ENCODE measurements around the gene UBE4B.

UBE4B gene

GRCh38 chr1:10160173-10160572, 127.4 kb downstream of the UBE4B start:
- no peak for DNase-seq (ENCODE audit: extremely low spot score)
- ChIA-PET CTCF (no interaction called here), POLR2A (interaction anchor here (1.1 to 1.6 kb wide), 2 partner anchors 214 to 217 kb away, joined by 3 to 6 read pairs; partner anchors contain the start of genes LZIC and NMNAT1)
- TF ChIP-seq FOXK2 (IDR thresholded peaks at IDR 0.05) (no peak), ELF4 (IDR thresholded peaks at IDR 0.05) (no peak), NFRKB (IDR thresholded peaks at IDR 0.05) (no peak), HDGF (IDR thresholded peaks at IDR 0.05; ENCODE audit: borderline replicate concordance) (no peak), FOXA1 (IDR thresholded peaks at IDR 0.05) (no peak), ARNT (IDR thresholded peaks at IDR 0.05) (no peak), BHLHE40 (IDR thresholded peaks at IDR 0.05; ENCODE audit: borderline replicate concordance) (no peak), PKNOX1 (IDR thresholded peaks at IDR 0.05) (no peak), ZNF384 (IDR thresholded peaks at IDR 0.05) (no peak), TARDBP (IDR thresholded peaks at IDR 0.05) (no peak), CTBP1 (IDR thresholded peaks at IDR 0.05; ENCODE audit: borderline replicate concordance) (no peak), LEF1 (IDR thresholded peaks at IDR 0.05; ENCODE audit: borderline replicate concordance) (no peak), SUZ12 (IDR thresholded peaks at IDR 0.05) (no peak), FOXM1 (IDR thresholded peaks at IDR 0.05; ENCODE audit: borderline replicate concordance) (no peak), L3MBTL2 (conservative IDR thresholded peaks at IDR 0.05) (no peak), SP1 (IDR thresholded peaks at IDR 0.05) (no peak)

DNA sequence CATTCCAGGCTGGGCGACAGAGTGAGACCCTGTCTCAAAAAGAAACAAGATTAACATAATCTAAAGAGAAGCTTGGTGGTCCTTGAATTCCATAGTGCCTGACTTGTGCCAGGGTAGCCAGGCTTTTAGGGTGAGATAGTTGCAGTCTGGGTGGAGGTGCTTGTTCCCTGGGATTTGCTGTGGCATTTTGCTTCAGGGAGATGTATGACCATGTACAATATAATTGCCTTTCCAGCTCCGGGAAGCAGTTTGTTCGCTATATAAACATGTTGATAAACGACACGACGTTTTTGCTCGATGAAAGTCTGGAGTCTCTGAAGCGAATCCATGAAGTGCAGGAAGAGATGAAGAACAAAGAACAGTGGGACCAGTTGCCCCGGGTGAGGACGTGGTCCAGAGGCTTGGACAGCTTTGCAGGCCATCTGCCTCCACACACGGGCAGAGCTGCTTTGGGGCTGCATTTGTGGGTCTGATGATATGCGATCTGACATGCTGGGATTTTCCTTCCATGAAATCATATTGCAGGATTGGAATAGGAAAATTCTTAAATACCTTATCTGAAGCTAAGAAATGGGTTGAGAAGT, 128.2 kb downstream of the UBE4B start:
- TF ChIP-seq ARNT (IDR thresholded peaks at IDR 0.05) (no peak), BHLHE40 (IDR thresholded peaks at IDR 0.05; ENCODE audit: borderline replicate concordance) (no peak), L3MBTL2 (conservative IDR thresholded peaks at IDR 0.05) (no peak), SP1 (IDR thresholded peaks at IDR 0.05) (no peak), ZNF384 (IDR thresholded peaks at IDR 0.05) (no peak), FOXM1 (IDR thresholded peaks at IDR 0.05; ENCODE audit: borderline replicate concordance) (no peak), FOXA1 (IDR thresholded peaks at IDR 0.05) (no peak), TARDBP (IDR thresholded peaks at IDR 0.05) (no peak), SUZ12 (IDR thresholded peaks at IDR 0.05) (no peak)

GRCh38 chr1:10161541-10162290, 129.0 kb downstream of the UBE4B start:
- CTCF ChIA-PET: interaction anchor here (0.6 kb wide), 1 partner anchor 16 kb away, joined by 3 read pairs; no protein-coding TSS in a partner anchor
- no peak for DNase-seq (ENCODE audit: extremely low spot score)
- TF ChIP-seq NFRKB (IDR thresholded peaks at IDR 0.05) (no peak), PKNOX1 (IDR thresholded peaks at IDR 0.05) (no peak)

More for the DNA sequence above, 128.2 kb downstream of the UBE4B start:
- ChIA-PET CTCF (interaction anchor here (0.6 kb wide), 1 partner anchor 17 kb away, joined by 3 read pairs; no protein-coding TSS in a partner anchor), POLR2A (interaction anchor here (1.6 kb wide), 1 partner anchor 218 kb away, joined by 6 read pairs; the partner anchor contains the start of genes LZIC and NMNAT1)
- no peak for DNase-seq (ENCODE audit: extremely low spot score)

DNA sequence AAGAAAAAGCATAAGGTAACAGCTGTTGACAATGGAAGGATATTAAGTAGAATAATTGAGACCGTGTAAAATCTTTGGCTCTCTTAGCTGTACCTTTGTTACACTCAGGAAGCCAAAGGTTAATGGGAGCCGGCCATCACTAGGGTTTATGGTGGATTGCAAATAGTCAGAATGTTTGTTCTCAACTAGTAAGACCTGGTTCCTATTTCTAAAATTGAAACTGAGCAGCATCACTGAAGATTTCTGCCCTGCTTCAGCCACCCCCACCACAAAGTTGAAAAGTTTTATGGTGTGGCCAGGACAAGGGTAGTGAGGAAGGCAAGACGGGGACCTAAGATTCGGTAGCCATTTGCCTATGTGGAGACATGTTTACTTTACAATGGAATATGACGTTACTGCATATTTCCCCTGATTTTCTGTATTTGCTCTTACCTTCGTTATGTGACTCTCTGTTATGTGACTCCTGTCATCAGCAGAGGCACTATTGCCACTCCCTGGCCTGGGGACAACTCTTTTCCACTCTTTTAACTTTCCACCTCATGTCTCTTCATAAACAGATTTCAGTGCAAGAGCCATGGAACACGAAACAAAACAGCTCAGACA, 136.3 kb downstream of the UBE4B start:
- CTCF ChIA-PET: interaction anchor here (0.6 to 0.7 kb wide), 3 partner anchors 11 to 43 kb away, joined by 3 to 6 read pairs (median 3); no protein-coding TSS in a partner anchor

More at GRCh38 chr1:10161541-10162290, 129.0 kb downstream of the UBE4B start:
- POLR2A ChIA-PET: interaction anchor here (1.6 kb wide), 1 partner anchor 219 kb away, joined by 6 read pairs; the partner anchor contains the start of genes LZIC and NMNAT1

DNA sequence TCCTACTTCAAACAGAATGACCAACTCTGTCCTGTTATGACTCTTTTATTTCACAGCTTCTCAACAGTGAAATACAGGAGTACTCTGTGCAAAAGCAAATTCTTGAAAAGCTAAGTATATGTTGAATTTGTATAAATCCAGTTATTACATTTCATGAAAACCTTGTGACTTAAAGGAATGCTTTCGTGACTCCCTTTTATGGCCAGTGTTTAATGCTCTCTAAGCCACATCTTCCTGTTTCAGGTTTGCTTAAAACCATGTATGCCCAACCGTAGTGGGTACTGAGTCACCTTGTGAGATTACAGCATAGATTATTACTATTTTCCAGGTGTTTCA, 137.4 kb downstream of the UBE4B start:
- DNase-seq (ENCODE audit: extremely low spot score): no peak
- no peak for TF ChIP-seq ARNT (IDR thresholded peaks at IDR 0.05)
- no peak for TF ChIP-seq SUZ12 (IDR thresholded peaks at IDR 0.05)
- no peak for TF ChIP-seq NFRKB (IDR thresholded peaks at IDR 0.05)
- no peak for TF ChIP-seq ELF4 (IDR thresholded peaks at IDR 0.05)
- TF ChIP-seq FOXK2 (IDR thresholded peaks at IDR 0.05): no peak
- no peak for TF ChIP-seq ZNF384 (IDR thresholded peaks at IDR 0.05)
- CTCF ChIA-PET: interaction anchor here (0.6 kb wide), 1 partner anchor 40 kb away, joined by 3 read pairs; the partner anchor contains the start of gene KIF1B
- POLR2A ChIA-PET: no interaction called here

More for the DNA sequence above, 136.3 kb downstream of the UBE4B start:
- POLR2A ChIA-PET: no interaction called here
- TF ChIP-seq ARNT (IDR thresholded peaks at IDR 0.05) (no peak), FOXA1 (IDR thresholded peaks at IDR 0.05) (no peak), FOXM1 (IDR thresholded peaks at IDR 0.05; ENCODE audit: borderline replicate concordance) (no peak), SUZ12 (IDR thresholded peaks at IDR 0.05) (no peak), CTBP1 (IDR thresholded peaks at IDR 0.05; ENCODE audit: borderline replicate concordance) (no peak), SP1 (IDR thresholded peaks at IDR 0.05) (no peak), TARDBP (IDR thresholded peaks at IDR 0.05) (no peak), NFRKB (IDR thresholded peaks at IDR 0.05) (no peak), BHLHE40 (IDR thresholded peaks at IDR 0.05; ENCODE audit: borderline replicate concordance) (no peak), PKNOX1 (IDR thresholded peaks at IDR 0.05) (no peak), L3MBTL2 (conservative IDR thresholded peaks at IDR 0.05) (no peak), FOXK2 (IDR thresholded peaks at IDR 0.05) (no peak), LEF1 (IDR thresholded peaks at IDR 0.05; ENCODE audit: borderline replicate concordance) (no peak)
- DNase-seq (ENCODE audit: extremely low spot score): no peak

All from HEK293T (cell line).